ENCODE results near the gene FAM47A.

The FAM47A gene

DNA sequence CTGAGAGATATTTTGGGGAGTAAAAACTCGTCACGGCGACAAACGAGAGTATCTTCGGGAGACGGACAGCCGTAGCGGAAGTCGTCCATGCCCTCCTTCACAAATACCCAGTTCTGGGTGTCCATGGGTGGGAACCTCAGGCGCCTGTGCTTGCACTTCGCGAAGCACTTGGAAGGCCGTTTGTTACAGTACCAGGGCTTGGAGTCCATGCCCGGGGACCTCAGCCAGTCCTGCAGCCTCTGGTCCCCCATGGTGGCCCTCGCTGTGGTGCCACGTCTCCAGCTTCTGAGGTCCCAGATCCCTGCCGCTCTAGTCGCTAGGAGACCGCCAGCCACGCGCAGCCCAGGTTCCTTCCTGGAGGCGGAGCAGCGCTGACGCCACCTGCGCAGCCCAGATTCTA, at the start of gene FAM47A:
FAM47A (minus strand) TSS at position 287 of the 400 bp plus-strand sequence; CDS start at position 251, 36 bp downstream.
- DNase-seq: no peak

DNA sequence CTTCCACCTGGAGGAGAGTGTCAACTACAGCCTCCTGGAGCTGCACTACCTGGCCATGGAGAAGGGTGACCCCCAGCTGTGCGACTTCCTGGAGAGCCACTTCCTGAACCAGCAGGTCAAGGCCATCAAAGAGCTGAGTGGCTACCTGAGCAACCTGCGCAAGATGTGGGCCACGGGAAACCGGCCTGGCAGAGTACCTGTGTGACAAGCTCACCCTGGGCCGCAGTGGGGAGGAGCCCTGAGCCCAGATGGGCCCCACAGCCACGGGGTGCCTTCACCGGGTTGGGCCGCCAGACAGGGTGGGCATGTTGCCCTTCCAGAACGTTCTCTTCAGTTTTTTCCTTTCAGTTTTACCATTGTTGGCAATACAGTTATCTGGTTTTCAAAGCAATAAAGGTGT, 15.2 kb upstream of the FAM47A start:
- no peak for DNase-seq

DNA sequence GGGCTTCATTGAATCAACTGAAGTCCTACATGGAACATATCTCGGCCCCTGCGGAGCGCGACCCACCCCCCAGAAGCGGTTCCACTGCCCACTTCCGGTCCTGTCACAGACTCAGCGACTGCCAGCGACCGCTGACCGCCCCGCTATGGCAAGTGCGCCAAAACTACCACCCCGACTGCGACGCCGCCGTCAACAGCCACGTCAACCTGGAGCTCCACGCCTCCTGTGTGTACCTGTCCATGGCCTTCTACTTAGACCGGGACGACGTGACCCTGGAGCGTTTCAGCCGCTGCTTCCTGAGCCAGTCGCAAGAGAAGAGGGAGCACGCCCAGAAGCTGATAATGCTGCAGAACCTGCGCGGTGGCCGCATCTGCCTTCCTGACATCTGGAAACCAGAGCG, 14.8 kb upstream of the FAM47A start:
- DNase-seq: no peak

DNA sequence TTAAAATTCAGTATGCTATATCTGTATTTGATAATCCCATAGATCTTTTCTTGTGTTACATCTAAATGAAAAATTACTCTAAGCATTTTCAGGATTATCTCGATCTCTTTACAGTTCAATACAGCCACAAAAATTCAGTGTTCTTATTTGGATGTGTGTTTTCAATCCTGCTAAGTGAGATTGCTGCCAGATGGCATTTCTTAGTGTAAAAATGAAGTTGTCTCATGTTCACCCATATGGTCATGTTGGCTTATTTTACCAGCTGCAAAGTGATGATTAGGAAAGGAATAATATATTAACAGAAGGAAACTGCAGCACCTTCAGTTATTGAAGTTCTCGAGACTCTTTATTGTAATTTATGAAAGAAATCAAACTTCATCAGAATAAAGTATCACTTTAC, 12.1 kb upstream of the FAM47A start:
- no peak for DNase-seq

DNA sequence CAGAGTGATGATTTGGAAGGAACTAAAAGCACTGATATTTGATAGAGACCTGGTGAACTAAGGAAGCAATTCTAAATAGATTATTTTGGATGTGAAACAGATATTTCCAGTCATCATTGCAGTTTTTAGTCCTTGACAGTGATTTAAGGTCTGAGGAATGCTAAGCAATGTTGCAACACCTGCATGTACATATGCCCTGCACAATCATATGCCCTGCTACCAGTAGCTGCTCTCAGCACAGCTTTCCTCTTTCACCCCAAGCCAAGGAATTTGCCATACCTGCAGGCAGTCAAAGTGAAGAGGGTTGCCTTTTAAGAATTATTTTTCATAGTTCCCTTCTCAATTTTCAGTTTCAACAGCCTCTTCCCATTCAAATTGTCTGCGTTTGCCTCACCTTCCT, 8.7 kb upstream of the FAM47A start:
- DNase-seq: no peak

DNA sequence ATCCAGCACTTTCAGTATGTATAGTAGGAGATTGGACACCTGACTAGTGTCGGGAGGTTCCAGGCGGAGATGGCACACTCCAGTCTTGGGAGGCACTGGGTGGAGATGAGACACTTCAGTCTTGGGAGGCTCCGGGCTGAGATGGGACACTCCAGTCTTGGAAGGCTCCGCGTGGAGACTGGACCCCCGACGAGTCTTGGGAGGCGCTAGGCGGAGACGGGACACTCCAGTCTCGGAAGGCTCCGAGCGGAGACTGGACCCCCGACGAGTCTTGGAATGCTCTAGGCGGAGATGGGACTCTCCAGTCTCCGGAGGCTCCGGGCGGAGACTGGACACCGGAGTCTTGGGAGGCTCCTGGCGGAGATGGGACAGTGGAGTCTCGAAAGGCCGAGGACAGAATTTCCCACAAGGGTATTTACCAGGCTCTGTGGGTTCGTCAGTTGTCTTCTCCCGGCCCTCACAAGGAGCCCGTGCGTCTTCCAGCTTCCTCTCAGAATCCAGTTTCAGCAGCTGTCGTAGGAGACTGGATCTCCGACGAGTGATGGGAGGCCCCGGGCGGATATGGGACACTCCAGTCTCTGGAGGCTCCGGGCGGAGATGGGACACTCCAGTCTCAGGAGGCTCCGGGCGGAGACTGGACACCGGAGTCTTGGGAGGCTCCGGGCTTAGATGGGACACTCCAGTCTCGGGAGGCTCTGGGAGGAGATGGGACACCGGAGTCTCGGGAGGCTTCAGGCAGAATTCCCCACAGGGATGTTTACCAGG, 952 bp downstream of the FAM47A start:
- no peak for DNase-seq

GRCh38 chrX:34130501-34130900, 1.6 kb downstream of the FAM47A start:
- DNase-seq: no peak

- DNase-seq: no peak
Observed at GRCh38 chrX:34126011-34126410, 6.1 kb downstream of the FAM47A start.

GRCh38 chrX:34119122-34119521, 13.0 kb downstream of the FAM47A start:
- no peak for DNase-seq

DNA sequence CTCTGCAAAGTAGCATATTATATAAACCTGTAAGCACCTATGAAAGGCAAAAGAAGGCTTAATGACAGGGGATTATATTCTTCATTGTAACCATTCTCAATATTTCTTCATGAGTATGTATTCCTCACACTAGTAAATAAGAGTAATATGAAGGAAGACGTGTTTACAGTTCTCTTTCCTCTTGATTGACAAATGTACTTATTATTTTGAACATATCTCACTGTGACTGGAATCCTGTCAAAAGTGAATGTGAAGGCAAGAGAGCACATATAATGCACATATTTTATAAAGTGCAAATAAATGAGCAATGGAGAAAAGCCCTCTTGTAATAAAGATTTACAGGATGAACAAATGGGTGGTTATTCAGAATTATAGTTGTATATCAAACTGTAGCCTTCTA, 19.7 kb downstream of the FAM47A start:
- no peak for DNase-seq

Data from activated T-cell treated with anti-CD3 and anti-CD28 coated beads, Interleukin-2, amount 50 U/mL, for 48 hours (primary cell).